ENCODE results near the gene ATXN3L. TPM values are rescaled to one million over a fixed set of nuclear protein-coding genes. Genes with fewer than 3 reads are reported as not detected.

The ATXN3L gene
- total RNA-seq: not detected in 2 replicates

GRCh38 chrX:13319953-13320352 is at the start of gene ATXN3L:
Gene ATXN3L (minus strand): TSS chrX:13320053. CDS start chrX:13319934, 119 bp downstream.

Other genes starting within 250 kb of the ATXN3L start
- not detected in 2 replicates for gene EGFL6, start 249.5 kb upstream of the ATXN3L start, total RNA-seq

All from dermis lymphatic vessel endothelial cell (primary cell).